Small intestine (tissue), 7 donors: Measurements from ENCODE around the gene SEMA5A. TPM values are rescaled to one million over a fixed set of nuclear protein-coding genes. Genes with fewer than 3 reads are reported as not detected.
A peak's percentile ranks its signal among the peaks of the same experiment; 100 is the strongest.

Experiments used
- DNase-seq, 2 donors: peaks; one replicate each; pipeline versions ENCODE4 v3.0.0 to v3.0.0-alpha.2; 2013
- FAIRE-seq: peaks from 2 replicates; lab custom pipeline; 2012; peaks lifted over from hg19 to GRCh38; lab: Jason Lieb, UNC
- H3K27ac ChIP-seq, 3 donors: one replicate each; pipeline ENCODE4 v1.5.1; 2013; ENCODE audit warnings: low read length in 2 of 3, mild to moderate bottlenecking in 2 of 3, control low read depth in 1 of 3, inconsistent platforms in 1 of 3, low read depth in 1 of 3, moderate library complexity in 1 of 3
- H3K27me3 ChIP-seq, 3 donors: one replicate each; pipeline ENCODE4 v1.6.1; 2013; ENCODE audit warnings: low read length in 3 of 3, inconsistent platforms in 1 of 3; ENCODE audit not compliant: control insufficient read depth in 3 of 3, insufficient read depth in 3 of 3
- H3K36me3 ChIP-seq, 3 donors: one replicate each; pipeline ENCODE4 v1.6.1; 2013; ENCODE audit warnings: low read length in 3 of 3, inconsistent platforms in 1 of 3, low read depth in 1 of 3, mild to moderate bottlenecking in 1 of 3, moderate library complexity in 1 of 3; ENCODE audit not compliant: control insufficient read depth in 3 of 3, insufficient read depth in 2 of 3
- H3K4me1 ChIP-seq, 3 donors: one replicate each; pipeline ENCODE4 v1.6.1; 2013; ENCODE audit warnings: low read length in 2 of 3, inconsistent platforms in 1 of 3, low read depth in 1 of 3, mild to moderate bottlenecking in 1 of 3, moderate library complexity in 1 of 3; ENCODE audit not compliant: control insufficient read depth in 3 of 3, insufficient read depth in 2 of 3
- H3K4me3 ChIP-seq, 3 donors: one replicate each; pipeline ENCODE4 v1.5.1; 2013; ENCODE audit warnings: low read length in 3 of 3, control low read depth in 1 of 3, inconsistent platforms in 1 of 3, low read depth in 1 of 3, mild to moderate bottlenecking in 1 of 3, moderate library complexity in 1 of 3
- H3K9me3 ChIP-seq, 2 donors: one replicate each; pipeline ENCODE4 v1.6.1; 2013; ENCODE audit warnings: low read depth in 1 of 2, low read length in 1 of 2; ENCODE audit not compliant: control insufficient read depth in 2 of 2, insufficient read depth in 1 of 2
- WGBS, 3 donors: extraction: QIAGEN DNeasy Blood & Tissue Kit; methylation state at CpG; one replicate each; pipeline ENCODE4 v1.1.7; 2013; 5-methylcytosine and 5-hydroxymethylcytosine counted together
- polyA plus RNA-seq, 4 donors: library from polyadenylated mRNA; stranded (reverse) in 3 of 4; unstranded in 1 of 4; fragments of 200-250 nt in 3 of 4; fragments of 120-200 nt in 1 of 4; gene quantifications; one replicate each; pipeline versions ENCODE4 v1.2.1 to v1.2.3, GENCODE V29; 2013
- donor health status: healthy with polysubstance abuse.
- donor health status: control.
- donor health status: control.
- donor health status: Bipolar disorder and iron deficiency.
- donor health status: healthy.

The SEMA5A gene
- polyA plus RNA-seq, 4 donors: 0.45 to 11.1 (median 1.2) TPM

- WGBS, 3 donors: 66 to 77% (median 71%) methylated on average over 4 of the region's 4 CpGs
- H3K9me3 ChIP-seq: no peaks in the 10 kb centered on the region
- H3K36me3 ChIP-seq: no peaks in the 10 kb centered on the region
- H3K27ac ChIP-seq: no peak overlapping the region
- DNase-seq: no peak
- H3K4me1 ChIP-seq: no peaks in the 10 kb centered on the region
- no peak for FAIRE-seq
- H3K27me3 ChIP-seq: no peaks in the 10 kb centered on the region
- no peak overlapping the region for H3K4me3 ChIP-seq
Measured at GRCh38 chr5:9297134-9297533, 248.7 kb downstream of the SEMA5A start.

GRCh38 chr5:9295466-9295801 lies 250.4 kb downstream of the SEMA5A start:
- FAIRE-seq: no peak
- no peaks in the 10 kb centered on the region for H3K9me3 ChIP-seq
- H3K27ac ChIP-seq: no peak overlapping the region
- no peaks in the 10 kb centered on the region for H3K4me1 ChIP-seq
- WGBS, 3 donors: 68 to 76% (median 71%) methylated on average over 1 of the region's 1 CpG
- no peak overlapping the region for H3K4me3 ChIP-seq
- H3K36me3 ChIP-seq: no peaks in the 10 kb centered on the region
- DNase-seq: no peak
- H3K27me3 ChIP-seq: no peaks in the 10 kb centered on the region

GRCh38 chr5:9294793-9295465 lies 250.9 kb downstream of the SEMA5A start:
- H3K4me3 ChIP-seq: no peak overlapping the region
- DNase-seq (no peak), FAIRE-seq (no peak)
- H3K4me1 ChIP-seq: no peaks in the 10 kb centered on the region
- H3K36me3 ChIP-seq: no peaks in the 10 kb centered on the region
- H3K9me3 ChIP-seq: no peaks in the 10 kb centered on the region
- no peaks in the 10 kb centered on the region for H3K27me3 ChIP-seq
- no peak overlapping the region for H3K27ac ChIP-seq
- 68 to 85% (median 71%) methylated on average over 3 of the region's 3 CpGs for WGBS, 3 donors

- Histone ChIP-seq H3K4me3 (no peak overlapping the region), H3K27ac (peak overlapping the region in 1 of 3 donors; percentile 34), H3K9me3 (no peaks in the 10 kb centered on the region), H3K36me3 (no peaks in the 10 kb centered on the region), H3K4me1 (no peaks in the 10 kb centered on the region), H3K27me3 (no peaks in the 10 kb centered on the region)
- FAIRE-seq (no peak), DNase-seq (no peak)
- WGBS, 3 donors: 82 to 93% (median 89%) methylated on average over 7 of the region's 7 CpGs
Measured at GRCh38 chr5:9288234-9288633, 257.6 kb downstream of the SEMA5A start.

GRCh38 chr5:9284781-9285307 lies 261.0 kb downstream of the SEMA5A start:
- peak overlapping the region in 1 of 3 donors; percentile 53 for H3K27ac ChIP-seq
- DNase-seq (no peak), FAIRE-seq (no peak)
- H3K27me3 ChIP-seq: no peaks in the 10 kb centered on the region
- WGBS, 3 donors: 29 to 87% (median 59%) methylated on average over 3 of the region's 3 CpGs
- H3K9me3 ChIP-seq: no peaks in the 10 kb centered on the region
- no peaks in the 10 kb centered on the region for H3K36me3 ChIP-seq
- H3K4me3 ChIP-seq: no peak overlapping the region
- no peaks in the 10 kb centered on the region for H3K4me1 ChIP-seq

- H3K9me3 ChIP-seq: no peaks in the 10 kb centered on the region
- no peaks in the 10 kb centered on the region for H3K36me3 ChIP-seq
- H3K4me1 ChIP-seq: no peaks in the 10 kb centered on the region
- no peaks in the 10 kb centered on the region for H3K27me3 ChIP-seq
- DNase-seq: no peak
- WGBS, 3 donors: 51 to 61% (median 57%) methylated on average over 1 of the region's 1 CpG
- H3K27ac ChIP-seq: no peak overlapping the region
- no peak overlapping the region for H3K4me3 ChIP-seq
- no peak for FAIRE-seq
Measured at GRCh38 chr5:9284272-9284671, 261.6 kb downstream of the SEMA5A start.

- Histone ChIP-seq H3K9me3 (peaks cover 0 to 5% of the 10 kb centered on the region in 2 donors), H3K4me3 (no peak overlapping the region), H3K27ac (no peak overlapping the region), H3K36me3 (no peaks in the 10 kb centered on the region), H3K4me1 (no peaks in the 10 kb centered on the region), H3K27me3 (no peaks in the 10 kb centered on the region)
- 68 to 89% (median 88%) methylated on average over 1 of the region's 1 CpG for WGBS, 3 donors
- DNase-seq (peak in 1 of 2 donors; percentile 10), FAIRE-seq (no peak)
Measured at GRCh38 chr5:9283473-9283872, 262.4 kb downstream of the SEMA5A start.

GRCh38 chr5:9283021-9283420 lies 262.9 kb downstream of the SEMA5A start:
- 42 to 64% (median 46%) methylated on average over 3 of the region's 3 CpGs for WGBS, 3 donors
- Histone ChIP-seq H3K27me3 (no peaks in the 10 kb centered on the region), H3K27ac (no peak overlapping the region), H3K4me1 (no peaks in the 10 kb centered on the region), H3K9me3 (peaks cover 0 to 8% of the 10 kb centered on the region in 2 donors), H3K4me3 (no peak overlapping the region), H3K36me3 (no peaks in the 10 kb centered on the region)
- FAIRE-seq: no peak
- no peak for DNase-seq

- Histone ChIP-seq H3K27ac (no peak overlapping the region), H3K4me1 (no peaks in the 10 kb centered on the region), H3K4me3 (no peak overlapping the region), H3K27me3 (no peaks in the 10 kb centered on the region), H3K36me3 (no peaks in the 10 kb centered on the region), H3K9me3 (peaks cover 0 to 8% of the 10 kb centered on the region in 2 donors)
- no peak for DNase-seq
- 88 to 94% (median 90%) methylated on average over 3 of the region's 3 CpGs for WGBS, 3 donors
- FAIRE-seq: no peak
Measured at GRCh38 chr5:9282211-9282610, 263.7 kb downstream of the SEMA5A start.
